Glutamatergic neuron (in vitro differentiated cells): ENCODE results near the gene SUN2. TPM values are rescaled to one million over a fixed set of nuclear protein-coding genes. Genes with fewer than 3 reads are reported as not detected.

Source experiments
- DNase-seq: peaks from one replicate; pipeline ENCODE4 v3.0.0; 2022
- H3K27ac Mint-ChIP-seq: one replicate; pipeline ENCODE4 v1.8.0; 2020; ENCODE audit warnings: mild to moderate bottlenecking, mixed read lengths, inconsistent platforms; ENCODE audit not compliant: unreplicated experiment
- H3K27me3 Mint-ChIP-seq: one replicate; pipeline ENCODE4 v1.8.0; 2020; ENCODE audit warnings: mild to moderate bottlenecking, moderate library complexity, mixed read lengths, inconsistent platforms; ENCODE audit not compliant: unreplicated experiment
- H3K36me3 Mint-ChIP-seq: one replicate; pipeline ENCODE4 v1.8.0; 2020; ENCODE audit warnings: mild to moderate bottlenecking, mixed read lengths, inconsistent platforms; ENCODE audit not compliant: unreplicated experiment
- H3K4me1 Mint-ChIP-seq: one replicate; pipeline ENCODE4 v1.8.0; 2020; ENCODE audit warnings: mild to moderate bottlenecking, low read depth, mixed read lengths, inconsistent platforms; ENCODE audit not compliant: unreplicated experiment
- H3K4me3 Mint-ChIP-seq: one replicate; pipeline ENCODE4 v1.8.0; 2020; ENCODE audit warnings: mild to moderate bottlenecking, mixed read lengths, inconsistent platforms; ENCODE audit not compliant: unreplicated experiment
- H3K9me3 Mint-ChIP-seq: one replicate; pipeline ENCODE4 v1.8.0; 2020; ENCODE audit warnings: mild to moderate bottlenecking, moderate library complexity, mixed read lengths, inconsistent platforms; ENCODE audit not compliant: unreplicated experiment
- CTCF ChIP-seq: fragments of 200-600 bp; sonication (generic); IDR thresholded peaks from one replicate; pipeline ENCODE4 v1.5.0; 2021; ENCODE audit not compliant: partially characterized antibody, unreplicated experiment
- total RNA-seq: library from RNA; stranded (reverse); fragmentation: NEBNext Ultra II Directional; extraction: Animal tissue kit (Norgen Biotek cat#: 25700); gene quantifications from one replicate; pipeline ENCODE4 v1.2.1, GENCODE V29; 2021; ENCODE audit not compliant: unreplicated experiment

The SUN2 gene
- total RNA-seq, 1 donor from 2014 or later = 174 TPM

GRCh38 chr22:38724176-38724575 lies 31.6 kb downstream of the SUN2 start:
- TF ChIP-seq CTCF = no peak
- Mint-ChIP-seq H3K4me1 (no peaks in the 10 kb centered on the region), H3K27ac (no peak overlapping the region), H3K4me3 (no peak overlapping the region), H3K9me3 (peaks cover 4% of the 10 kb centered on the region), H3K36me3 (peaks cover 4% of the 10 kb centered on the region), H3K27me3 (peaks cover 4% of the 10 kb centered on the region)
- no peak for DNase-seq

- Mint-ChIP-seq H3K36me3 (peaks cover 4% of the 10 kb centered on the region), H3K4me1 (no peaks in the 10 kb centered on the region), H3K9me3 (peaks cover 1% of the 10 kb centered on the region), H3K27me3 (peaks cover 4% of the 10 kb centered on the region), H3K27ac (no peak overlapping the region), H3K4me3 (no peak overlapping the region)
- TF ChIP-seq CTCF = no peak
- DNase-seq = no peak
Observed at GRCh38 chr22:38721551-38721950, 34.2 kb downstream of the SUN2 start.

GRCh38 chr22:38720350-38720749 lies 35.4 kb downstream of the SUN2 start:
- TF ChIP-seq CTCF = no peak
- Mint-ChIP-seq H3K4me1 (peaks cover 3% of the 10 kb centered on the region), H3K27ac (no peak overlapping the region), H3K9me3 (peaks cover under 1% of the 10 kb centered on the region), H3K27me3 (peaks cover 2% of the 10 kb centered on the region), H3K4me3 (no peak overlapping the region), H3K36me3 (peaks cover 4% of the 10 kb centered on the region)
- DNase-seq = no peak

GRCh38 chr22:38719196-38719595 lies 36.6 kb downstream of the SUN2 start:
- no peaks in the 10 kb centered on the region for H3K36me3 Mint-ChIP-seq
- H3K9me3 Mint-ChIP-seq = no peaks in the 10 kb centered on the region
- DNase-seq = no peak
- H3K27me3 Mint-ChIP-seq = peaks cover 4% of the 10 kb centered on the region
- H3K4me3 Mint-ChIP-seq = no peak overlapping the region
- H3K27ac Mint-ChIP-seq = no peak overlapping the region
- TF ChIP-seq CTCF = no peak
- peaks cover 12% of the 10 kb centered on the region for H3K4me1 Mint-ChIP-seq

GRCh38 chr22:38718414-38718813 lies 37.4 kb downstream of the SUN2 start:
- H3K4me3 Mint-ChIP-seq = no peak overlapping the region
- H3K9me3 Mint-ChIP-seq = no peaks in the 10 kb centered on the region
- no peaks in the 10 kb centered on the region for H3K36me3 Mint-ChIP-seq
- peak; percentile 46 for DNase-seq
- H3K27ac Mint-ChIP-seq = no peak overlapping the region
- TF ChIP-seq CTCF = peak; percentile 53
- H3K4me1 Mint-ChIP-seq = peaks cover 16% of the 10 kb centered on the region
- peaks cover 4% of the 10 kb centered on the region for H3K27me3 Mint-ChIP-seq
